Liver (tissue), 9 donors: ENCODE data around the gene PRIMPOL. TPM values are rescaled to one million over a fixed set of nuclear protein-coding genes. Genes with fewer than 3 reads are reported as not detected.

Experiments
- DNase-seq: peaks from one replicate; pipeline ENCODE4 v3.0.0-alpha.2; 2017; ENCODE audit warnings: low spot score
- H3K27ac ChIP-seq, 2 donors: one replicate each; pipeline ENCODE4 v1.7.0; 2013; ENCODE audit warnings: inconsistent platforms in 2 of 2, low read length in 2 of 2, control low read depth in 1 of 2, low read depth in 1 of 2, mild to moderate bottlenecking in 1 of 2
- H3K27me3 ChIP-seq, 4 donors: one replicate each; pipeline versions ENCODE4 v1.6.1 to v1.7.0; 2013; ENCODE audit warnings: low read length in 3 of 4, inconsistent platforms in 1 of 4, mild to moderate bottlenecking in 1 of 4, moderate library complexity in 1 of 4; ENCODE audit not compliant: control insufficient read depth in 4 of 4, insufficient read depth in 4 of 4
- H3K36me3 ChIP-seq, 4 donors: one replicate each; pipeline versions ENCODE4 v1.6.1 to v1.7.0; 2013; ENCODE audit warnings: low read length in 3 of 4, mild to moderate bottlenecking in 3 of 4, low read depth in 1 of 4, moderate library complexity in 1 of 4; ENCODE audit not compliant: control insufficient read depth in 4 of 4, insufficient read depth in 3 of 4
- H3K4me1 ChIP-seq, 4 donors: one replicate each; pipeline versions ENCODE4 v1.6.1 to v1.7.0; 2013; ENCODE audit warnings: low read length in 3 of 4, mild to moderate bottlenecking in 3 of 4, moderate library complexity in 1 of 4; ENCODE audit not compliant: control insufficient read depth in 4 of 4, insufficient read depth in 4 of 4
- H3K4me3 ChIP-seq, 3 donors: one replicate each; pipeline versions ENCODE4 v1.6.1 to v1.7.0; 2013; ENCODE audit warnings: low read length in 3 of 3, control low read depth in 1 of 3, low read depth in 1 of 3, mild to moderate bottlenecking in 1 of 3
- H3K9ac ChIP-seq, 2 donors: one replicate each; pipeline ENCODE4 v1.7.0; 2013; ENCODE audit warnings: low read length in 2 of 2, mild to moderate bottlenecking in 2 of 2, moderate library complexity in 2 of 2, control low read depth in 1 of 2, low read depth in 1 of 2
- H3K9me3 ChIP-seq, 4 donors: one replicate each; pipeline versions ENCODE4 v1.6.1 to v1.7.0; 2013; ENCODE audit warnings: low read length in 3 of 4; ENCODE audit not compliant: control insufficient read depth in 4 of 4
- EGR1 ChIP-seq, 2 donors: IDR thresholded peaks; 2 replicates each; pipeline ENCODE4 v1.6.1; 2016 to 2018; ENCODE audit warnings: antibody characterized with exemption in 2 of 2, low read depth in 2 of 2
- FOXA1 ChIP-seq: IDR thresholded peaks from 2 replicates; pipeline ENCODE4 v1.6.1; 2016; ENCODE audit warnings: antibody characterized with exemption
- FOXA2 ChIP-seq: IDR thresholded peaks from 2 replicates; pipeline ENCODE4 v1.6.1; 2016; ENCODE audit warnings: antibody characterized with exemption
- GABPA ChIP-seq, 2 donors: IDR thresholded peaks in 1 of 2; conservative IDR thresholded peaks in 1 of 2; 2 replicates each; pipeline ENCODE4 v1.6.1; 2016; ENCODE audit warnings: antibody characterized with exemption in 2 of 2, mild to moderate bottlenecking in 1 of 2, moderate library complexity in 1 of 2
- HNF4A ChIP-seq, 2 donors: conservative IDR thresholded peaks; 2 replicates each; pipeline ENCODE4 v1.6.1; 2016; ENCODE audit warnings: antibody characterized with exemption in 2 of 2, mild to moderate bottlenecking in 2 of 2
- HNF4G ChIP-seq: IDR thresholded peaks from 2 replicates; pipeline ENCODE4 v1.6.1; 2016; ENCODE audit warnings: antibody characterized with exemption
- JUND ChIP-seq, 2 donors: IDR thresholded peaks; 2 replicates each; pipeline ENCODE4 v1.6.1; 2016; ENCODE audit warnings: antibody characterized with exemption in 2 of 2
- NR2F2 ChIP-seq: IDR thresholded peaks from 2 replicates; pipeline ENCODE4 v1.6.1; 2016; ENCODE audit warnings: antibody characterized with exemption
- RAD21 ChIP-seq, 2 donors: IDR thresholded peaks; 2 replicates each; pipeline ENCODE4 v1.6.1; 2016; ENCODE audit warnings: antibody characterized with exemption in 2 of 2, mild to moderate bottlenecking in 2 of 2
- RXRA ChIP-seq, 2 donors: IDR thresholded peaks; 2 replicates each; pipeline ENCODE4 v1.6.1; 2017 to 2018; ENCODE audit warnings: antibody characterized with exemption in 2 of 2, mild to moderate bottlenecking in 1 of 2
- SP1 ChIP-seq: IDR thresholded peaks from 2 replicates; pipeline ENCODE4 v1.6.1; 2018; ENCODE audit warnings: antibody characterized with exemption, mild to moderate bottlenecking
- TAF1 ChIP-seq: conservative IDR thresholded peaks from 2 replicates; pipeline ENCODE4 v1.6.1; 2016; ENCODE audit warnings: antibody characterized with exemption, mild to moderate bottlenecking
- YY1 ChIP-seq: IDR thresholded peaks from 2 replicates; pipeline ENCODE4 v1.6.1; 2016; ENCODE audit warnings: antibody characterized with exemption, mild to moderate bottlenecking
- WGBS: extraction: QIAGEN DNeasy Blood & Tissue Kit; methylation state at CpG from one replicate; pipeline ENCODE4 v1.1.7; 2013; 5-methylcytosine and 5-hydroxymethylcytosine counted together
- polyA plus RNA-seq, 2 donors: library from polyadenylated mRNA; stranded (reverse) in 1 of 2; unstranded in 1 of 2; fragments of 200-250 nt in 1 of 2; fragments of >200 nt in 1 of 2; fragmentation: Nextera tagmentation in 1 of 2; extraction: Ambion mirVana in 1 of 2; gene quantifications; one replicate each; pipeline versions ENCODE4 v1.2.1 to v1.2.3, GENCODE V29; 2013 to 2015
- total RNA-seq, 2 donors: library from RNA; depleted of rRNA; stranded (reverse); fragments of >200 nt; gene quantifications; one replicate each; pipeline ENCODE4 v1.2.3, GENCODE V29; 2014
- TF ChIP-seq, protein P1 (sequence below): fragments of 150-350 bp; IDR thresholded peaks from 2 replicates; pipeline ENCODE4 v1.5.1; 2017; ENCODE audit warnings: improper control_type of control experiment, low read depth, low read length; ENCODE audit not compliant: missing input control
- TF ChIP-seq, protein P2 (sequence below): IDR thresholded peaks from 2 replicates; pipeline ENCODE4 v1.6.1; 2016; ENCODE audit warnings: antibody characterized with exemption, mild to moderate bottlenecking
- TF ChIP-seq, protein P3 (sequence below): IDR thresholded peaks from 2 replicates; pipeline ENCODE4 v1.6.1; 2016; ENCODE audit warnings: antibody characterized with exemption
- TF ChIP-seq, protein P4 (sequence below): IDR thresholded peaks from 2 replicates; pipeline ENCODE4 v1.6.1; 2016; ENCODE audit warnings: antibody characterized with exemption
- TF ChIP-seq, protein P5 (sequence below): IDR thresholded peaks from 2 replicates; pipeline ENCODE4 v1.6.1; 2016; ENCODE audit warnings: antibody characterized with exemption
- donor health status: healthy.
- donor health status: healthy.
- donor health status: healthy.
- donor health status: healthy.
- donor health status: healthy.

The PRIMPOL gene
- total and polyA plus RNA-seq, 4 donors, result 2.2 to 7.3 (median 5.5) TPM

DNA sequence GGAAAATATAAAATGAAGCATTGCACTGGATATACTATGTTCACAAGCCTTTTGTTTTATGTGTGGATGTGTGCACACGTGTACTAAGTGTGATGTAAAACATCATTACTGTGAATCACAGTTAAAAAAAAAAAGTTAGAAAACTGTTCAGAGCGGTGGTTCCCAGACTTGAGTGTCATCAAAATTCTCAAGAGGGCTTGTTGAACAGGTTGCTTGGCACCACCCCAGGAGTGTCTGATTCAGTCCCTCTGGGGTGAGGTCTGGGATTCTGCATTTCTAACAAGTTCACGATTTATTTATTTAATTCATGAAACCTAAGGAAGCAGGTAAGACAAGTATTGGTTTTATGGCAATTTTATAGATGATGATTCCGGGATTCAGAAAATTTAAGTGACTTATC lies 82.6 kb downstream of the PRIMPOL start:
- no peaks in the 10 kb centered on the region for H3K36me3 ChIP-seq
- TF ChIP-seq JUND (IDR thresholded peaks at IDR 0.05) (no peak), RAD21 (IDR thresholded peaks at IDR 0.05) (no peak), YY1 (no peak)
- H3K9me3 ChIP-seq, result no peaks in the 10 kb centered on the region
- WGBS, result 67% methylated on average over 4 of the region's 4 CpGs
- H3K9ac ChIP-seq, result no peak overlapping the region
- no peaks in the 10 kb centered on the region for H3K27me3 ChIP-seq
- peaks cover 0 to 14% (median 11%) of the 10 kb centered on the region in 4 donors for H3K4me1 ChIP-seq
- H3K27ac ChIP-seq, result no peak overlapping the region
- H3K4me3 ChIP-seq, result no peak overlapping the region
- no peak for DNase-seq

DNA sequence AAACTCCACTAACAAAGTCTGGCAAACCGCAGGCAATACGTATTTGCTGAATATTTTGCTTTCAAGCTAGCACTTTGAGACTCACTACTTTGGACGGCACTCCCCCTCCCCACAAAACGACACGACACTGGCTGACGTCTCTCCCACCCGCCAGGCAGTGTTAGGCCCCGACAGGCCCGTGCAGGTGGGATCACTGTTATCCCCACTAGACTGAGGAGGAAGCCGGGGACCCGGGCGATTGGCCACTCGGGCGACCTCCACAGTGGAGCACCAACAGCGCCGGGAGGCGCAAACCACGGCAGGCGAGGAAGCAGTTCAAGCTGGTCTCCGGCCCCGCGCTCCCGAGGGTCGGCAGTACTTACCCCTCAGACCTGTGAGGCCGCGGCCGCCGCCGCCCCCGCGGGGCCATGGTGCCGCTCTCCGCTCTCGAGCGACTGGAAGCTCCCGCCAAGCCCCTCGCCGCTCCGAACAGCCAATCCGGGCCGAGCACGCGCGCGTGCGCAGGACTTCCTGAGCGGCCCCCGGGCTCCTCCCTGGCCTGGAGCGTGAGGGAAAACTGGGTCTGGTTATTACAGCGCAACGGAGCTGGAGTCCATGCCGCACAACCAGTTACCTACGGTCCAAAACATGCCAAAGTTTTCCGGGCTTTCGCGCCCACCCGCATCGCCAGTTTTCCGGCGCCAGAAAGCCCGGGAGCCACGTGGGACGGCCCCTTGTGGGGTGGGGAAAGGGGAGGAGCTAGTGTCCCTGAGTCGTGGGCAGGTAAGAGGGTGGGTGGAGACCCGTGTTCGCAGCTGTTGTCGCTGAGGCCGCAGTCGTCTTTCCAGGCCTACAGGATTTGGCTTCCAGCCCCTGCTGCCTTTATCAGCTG lies 84.4 kb downstream of the PRIMPOL start, which contains the start of gene CENPU:
Gene CENPU (minus strand): TSS at position 443 of the 871 bp plus-strand sequence. CDS start 34 bp downstream, at position 409.
- TF ChIP-seq YY1 (peak; percentile 93), TAF1 (no peak), FOXA2 (peak; percentile 60), NR2F2 (no peak), HNF4G (no peak), HNF4A (conservative IDR thresholded peaks at IDR 0.05) (peak; percentile 57), RAD21 (IDR thresholded peaks at IDR 0.05) (peak; percentile 64 to 70), SP1 (peak; percentile 96), RXRA (IDR thresholded peaks at IDR 0.05) (peak; percentile 72 to 75), GABPA (IDR thresholded peaks at IDR 0.05 in 1 of 2, conservative IDR thresholded peaks at IDR 0.05 in 1 of 2) (peak in 1 of 2 donors; percentile 78), FOXA1 (peak; percentile 75), EGR1 (IDR thresholded peaks at IDR 0.05; ENCODE audit: low read depth in 2 of 2) (peak; percentile 71 to 92), JUND (IDR thresholded peaks at IDR 0.05) (peak in 1 of 2 donors; percentile 29)
- TF ChIP-seq, protein P1, sequence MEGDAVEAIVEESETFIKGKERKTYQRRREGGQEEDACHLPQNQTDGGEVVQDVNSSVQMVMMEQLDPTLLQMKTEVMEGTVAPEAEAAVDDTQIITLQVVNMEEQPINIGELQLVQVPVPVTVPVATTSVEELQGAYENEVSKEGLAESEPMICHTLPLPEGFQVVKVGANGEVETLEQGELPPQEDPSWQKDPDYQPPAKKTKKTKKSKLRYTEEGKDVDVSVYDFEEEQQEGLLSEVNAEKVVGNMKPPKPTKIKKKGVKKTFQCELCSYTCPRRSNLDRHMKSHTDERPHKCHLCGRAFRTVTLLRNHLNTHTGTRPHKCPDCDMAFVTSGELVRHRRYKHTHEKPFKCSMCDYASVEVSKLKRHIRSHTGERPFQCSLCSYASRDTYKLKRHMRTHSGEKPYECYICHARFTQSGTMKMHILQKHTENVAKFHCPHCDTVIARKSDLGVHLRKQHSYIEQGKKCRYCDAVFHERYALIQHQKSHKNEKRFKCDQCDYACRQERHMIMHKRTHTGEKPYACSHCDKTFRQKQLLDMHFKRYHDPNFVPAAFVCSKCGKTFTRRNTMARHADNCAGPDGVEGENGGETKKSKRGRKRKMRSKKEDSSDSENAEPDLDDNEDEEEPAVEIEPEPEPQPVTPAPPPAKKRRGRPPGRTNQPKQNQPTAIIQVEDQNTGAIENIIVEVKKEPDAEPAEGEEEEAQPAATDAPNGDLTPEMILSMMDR, result no peak
- TF ChIP-seq, protein P2, sequence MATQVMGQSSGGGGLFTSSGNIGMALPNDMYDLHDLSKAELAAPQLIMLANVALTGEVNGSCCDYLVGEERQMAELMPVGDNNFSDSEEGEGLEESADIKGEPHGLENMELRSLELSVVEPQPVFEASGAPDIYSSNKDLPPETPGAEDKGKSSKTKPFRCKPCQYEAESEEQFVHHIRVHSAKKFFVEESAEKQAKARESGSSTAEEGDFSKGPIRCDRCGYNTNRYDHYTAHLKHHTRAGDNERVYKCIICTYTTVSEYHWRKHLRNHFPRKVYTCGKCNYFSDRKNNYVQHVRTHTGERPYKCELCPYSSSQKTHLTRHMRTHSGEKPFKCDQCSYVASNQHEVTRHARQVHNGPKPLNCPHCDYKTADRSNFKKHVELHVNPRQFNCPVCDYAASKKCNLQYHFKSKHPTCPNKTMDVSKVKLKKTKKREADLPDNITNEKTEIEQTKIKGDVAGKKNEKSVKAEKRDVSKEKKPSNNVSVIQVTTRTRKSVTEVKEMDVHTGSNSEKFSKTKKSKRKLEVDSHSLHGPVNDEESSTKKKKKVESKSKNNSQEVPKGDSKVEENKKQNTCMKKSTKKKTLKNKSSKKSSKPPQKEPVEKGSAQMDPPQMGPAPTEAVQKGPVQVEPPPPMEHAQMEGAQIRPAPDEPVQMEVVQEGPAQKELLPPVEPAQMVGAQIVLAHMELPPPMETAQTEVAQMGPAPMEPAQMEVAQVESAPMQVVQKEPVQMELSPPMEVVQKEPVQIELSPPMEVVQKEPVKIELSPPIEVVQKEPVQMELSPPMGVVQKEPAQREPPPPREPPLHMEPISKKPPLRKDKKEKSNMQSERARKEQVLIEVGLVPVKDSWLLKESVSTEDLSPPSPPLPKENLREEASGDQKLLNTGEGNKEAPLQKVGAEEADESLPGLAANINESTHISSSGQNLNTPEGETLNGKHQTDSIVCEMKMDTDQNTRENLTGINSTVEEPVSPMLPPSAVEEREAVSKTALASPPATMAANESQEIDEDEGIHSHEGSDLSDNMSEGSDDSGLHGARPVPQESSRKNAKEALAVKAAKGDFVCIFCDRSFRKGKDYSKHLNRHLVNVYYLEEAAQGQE, result peak; percentile 64
- TF ChIP-seq, protein P3, sequence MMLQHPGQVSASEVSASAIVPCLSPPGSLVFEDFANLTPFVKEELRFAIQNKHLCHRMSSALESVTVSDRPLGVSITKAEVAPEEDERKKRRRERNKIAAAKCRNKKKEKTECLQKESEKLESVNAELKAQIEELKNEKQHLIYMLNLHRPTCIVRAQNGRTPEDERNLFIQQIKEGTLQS, result peak; percentile 71
- TF ChIP-seq, protein P4, sequence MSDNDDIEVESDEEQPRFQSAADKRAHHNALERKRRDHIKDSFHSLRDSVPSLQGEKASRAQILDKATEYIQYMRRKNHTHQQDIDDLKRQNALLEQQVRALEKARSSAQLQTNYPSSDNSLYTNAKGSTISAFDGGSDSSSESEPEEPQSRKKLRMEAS, result peak; percentile 97
- TF ChIP-seq, protein P5, sequence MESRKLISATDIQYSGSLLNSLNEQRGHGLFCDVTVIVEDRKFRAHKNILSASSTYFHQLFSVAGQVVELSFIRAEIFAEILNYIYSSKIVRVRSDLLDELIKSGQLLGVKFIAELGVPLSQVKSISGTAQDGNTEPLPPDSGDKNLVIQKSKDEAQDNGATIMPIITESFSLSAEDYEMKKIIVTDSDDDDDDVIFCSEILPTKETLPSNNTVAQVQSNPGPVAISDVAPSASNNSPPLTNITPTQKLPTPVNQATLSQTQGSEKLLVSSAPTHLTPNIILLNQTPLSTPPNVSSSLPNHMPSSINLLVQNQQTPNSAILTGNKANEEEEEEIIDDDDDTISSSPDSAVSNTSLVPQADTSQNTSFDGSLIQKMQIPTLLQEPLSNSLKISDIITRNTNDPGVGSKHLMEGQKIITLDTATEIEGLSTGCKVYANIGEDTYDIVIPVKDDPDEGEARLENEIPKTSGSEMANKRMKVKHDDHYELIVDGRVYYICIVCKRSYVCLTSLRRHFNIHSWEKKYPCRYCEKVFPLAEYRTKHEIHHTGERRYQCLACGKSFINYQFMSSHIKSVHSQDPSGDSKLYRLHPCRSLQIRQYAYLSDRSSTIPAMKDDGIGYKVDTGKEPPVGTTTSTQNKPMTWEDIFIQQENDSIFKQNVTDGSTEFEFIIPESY, result peak; percentile 79
- H3K4me3 ChIP-seq, result peak within 1 kb of the TSS; percentile 77 to 91 (median 83)
- peak; percentile 94 for DNase-seq
- H3K4me1 ChIP-seq, result peaks cover 0 to 14% (median 11%) of the 10 kb centered on the region in 4 donors
- under 1% methylated on average over 69 of the region's 69 CpGs for WGBS
- peak within 1 kb of the TSS; percentile 14 to 30 for H3K27ac ChIP-seq
- H3K27me3 ChIP-seq, result no peaks in the 10 kb centered on the region
- no peaks in the 10 kb centered on the region for H3K36me3 ChIP-seq
- H3K9ac ChIP-seq, result peak within 1 kb of the TSS; percentile 42 to 82
- H3K9me3 ChIP-seq, result no peaks in the 10 kb centered on the region
